ENCODE measurements around the gene DNAJB14. TPM values are rescaled to one million over a fixed set of nuclear protein-coding genes. Genes with fewer than 3 reads are reported as not detected.

The DNAJB14 gene
- polyA plus RNA-seq, 2 donors, result 6.4 to 7.0 TPM

Other genes starting within 250 kb of the DNAJB14 start
- 10 to 100 TPM; 29.1 to 40.6 TPM for gene DAPP1, start 129.8 kb downstream of the DNAJB14 start, polyA plus RNA-seq
- gene LAMTOR3, start 52.2 kb downstream of the DNAJB14 start, polyA plus RNA-seq, result 10 to 100 TPM; 49.4 to 76.2 TPM
- gene H2AZ1, start 3.7 kb upstream of the DNAJB14 start, polyA plus RNA-seq, result 100 to 1,000 TPM in 1 of 2 donors, 10 to 100 TPM in 1; 83.5 to 345 TPM
- gene DDIT4L, start 243.8 kb upstream of the DNAJB14 start, polyA plus RNA-seq, result under 1 TPM; 0.12 to 0.27 TPM

Data from esophagus (tissue), 2 donors.